Lower leg skin (tissue), 4 donors: Measurements from ENCODE around the gene ASB12. TPM values are rescaled to one million over a fixed set of nuclear protein-coding genes. Genes with fewer than 3 reads are reported as not detected.

Experiments used
- DNase-seq, 2 donors: peaks; one replicate each; pipeline ENCODE4 v3.0.0-alpha.2; 2019; ENCODE audit warnings: low spot score in 2 of 2
- H3K4me3 ChIP-seq: fragments of 200-600 bp; sonication (generic); 2 replicates; pipeline ENCODE4 v1.5.1; 2017; ENCODE audit warnings: mild to moderate bottlenecking, low read depth; ENCODE audit not compliant: poor library complexity, severe bottlenecking
- CTCF ChIP-seq, 3 donors: fragments of 450-650 bp; IDR thresholded peaks; one replicate each; pipeline ENCODE4 v1.5.1; 2016; ENCODE audit warnings: antibody characterized with exemption in 3 of 3, mild to moderate bottlenecking in 3 of 3, moderate library complexity in 2 of 3
- POLR2A ChIP-seq, 2 donors: fragments of 450-650 bp; IDR thresholded peaks; one replicate each; pipeline ENCODE4 v1.6.1; 2016 to 2017; ENCODE audit warnings: antibody characterized with exemption in 2 of 2, mild to moderate bottlenecking in 1 of 2, moderate library complexity in 1 of 2
- intact Hi-C: fragments of 100-400 bp; cut with DNase I; formaldehyde crosslinking; loops from one replicate; pipeline ENCODE4 v1.15.0; 2023; ENCODE audit warnings: low total_unique reads
- total RNA-seq, 4 donors: library from RNA; depleted of rRNA; stranded (reverse); fragments of >200 nt; gene quantifications; one replicate each; pipeline ENCODE4 v1.1.0, GENCODE V29; 2016

ASB12 gene
- total RNA-seq, 4 donors from 2014 or later = 0.49 TPM; not detected in 3

GRCh38 chrX:64176876-64177275, 53.5 kb downstream of the ASB12 start:
- intact Hi-C loops = no loop called here
- H3K4me3 ChIP-seq = no peak overlapping the region
- no peak for DNase-seq
- TF ChIP-seq POLR2A (IDR thresholded peaks at IDR 0.05) (no peak), CTCF (IDR thresholded peaks at IDR 0.05) (no peak)

Other genes starting within 250 kb of the ASB12 start
- gene AMER1, start 24.9 kb downstream of the ASB12 start, total RNA-seq = 1 to 10 TPM; 3.2 to 5.7 (median 4.3) TPM
- 1 to 10 TPM in 3 of 4 donors, under 1 TPM in 1; 0.19 to 6.7 (median 1.4) TPM for gene MTMR8, start 164.8 kb upstream of the ASB12 start, total RNA-seq